ENCODE results near the gene KIAA0825. TPM values are rescaled to one million over a fixed set of nuclear protein-coding genes. Genes with fewer than 3 reads are reported as not detected.

The KIAA0825 gene
- total and polyA plus RNA-seq, 2 of the 8 experiments (the other 6 are each of a cell fraction or from before 2014, with no cell fraction given): 0.60 to 1.0 TPM

GRCh38 chr5:94196953-94197352 is 421.5 kb downstream of the KIAA0825 start:
- H2BK20ac ChIP-seq (ENCODE audit: low read length): no peak overlapping the region
- H2AFZ ChIP-seq (ENCODE audit: low read length): no peak overlapping the region
- H2BK120ac ChIP-seq (replicated peaks; ENCODE audit: low read depth, low read length): no peak overlapping the region
- H3K18ac ChIP-seq (ENCODE audit: extremely low read depth, low read length): no peak overlapping the region
- no peak overlapping the region for H2AK5ac ChIP-seq (ENCODE audit: low read depth, low read length)
- no peak overlapping the region for H3K9ac ChIP-seq (replicated peaks in 1 of 4; ENCODE audit: extremely low read depth in 1 of 4, low read depth in 3 of 4, low read length in 3 of 4)
- peaks cover 10% of the 10 kb centered on the region for H3K79me1 ChIP-seq (ENCODE audit: low read depth, low read length)
- H3K4me1 ChIP-seq (replicated peaks in 1 of 4; ENCODE audit: control insufficient read depth in 3 of 4, insufficient read depth in 4 of 4, low read length in 3 of 4): peaks cover 2 to 11% (median 7%) of the 10 kb centered on the region in 4 experiments; a peak in 5 of 7 replicates
- no peak overlapping the region for H3K27ac ChIP-seq (ENCODE audit: low read depth, low read length)
- H3K56ac ChIP-seq (replicated peaks; ENCODE audit: insufficient read length, low read depth, low read length): no peak overlapping the region
- H3K14ac ChIP-seq (ENCODE audit: insufficient read length): no peak overlapping the region
- H3K4me3 ChIP-seq (ENCODE audit: extremely low read depth in 1 of 4, insufficient read depth in 2 of 4, low read depth in 3 of 4, low read length in 4 of 4): no peak overlapping the region
- no peak for FAIRE-seq
- peaks cover 4 to 7% of the 10 kb centered on the region in 2 experiments for H4K20me1 ChIP-seq (replicated peaks in 1 of 2; ENCODE audit: control insufficient read depth in 1 of 2, insufficient read depth in 2 of 2, low read length in 2 of 2)
- no peaks in the 10 kb centered on the region for H3K27me3 ChIP-seq (replicated peaks in 1 of 4; ENCODE audit: control insufficient read depth in 3 of 4, extremely low read depth in 1 of 4, insufficient read depth in 3 of 4, low read length in 3 of 4)
- H3K23me2 ChIP-seq (ENCODE audit: low read depth, low read length): no peaks in the 10 kb centered on the region
- TF ChIP-seq SRF (IDR thresholded peaks at IDR 0.05; ENCODE audit: low read depth, low read length) (no peak), POLR2A (IDR thresholded peaks at IDR 0.05; ENCODE audit: control extremely low read depth in 1 of 2, low read depth in 2 of 2, low read length in 2 of 2) (no peak), NRF1 (IDR thresholded peaks at IDR 0.05; ENCODE audit: low read depth, low read length) (no peak), BCL11A (IDR thresholded peaks at IDR 0.05; ENCODE audit: low read depth in 2 of 2, low read length in 2 of 2) (no peak), RXRA (IDR thresholded peaks at IDR 0.05; ENCODE audit: insufficient read depth, low read depth, low read length) (no peak), EGR1 (IDR thresholded peaks at IDR 0.05; ENCODE audit: borderline replicate concordance, low read depth, low read length) (no peak), HDAC2 (IDR thresholded peaks at IDR 0.05; ENCODE audit: borderline replicate concordance in 1 of 2, low read depth in 2 of 2, low read length in 2 of 2) (no peak), TCF12 (IDR thresholded peaks at IDR 0.05; ENCODE audit: low read depth, low read length) (no peak), SP4 (IDR thresholded peaks at IDR 0.05; ENCODE audit: low read length) (no peak), TBP (IDR thresholded peaks at IDR 0.05; ENCODE audit: low read depth, low read length) (no peak)
- H3K4ac ChIP-seq (replicated peaks; ENCODE audit: insufficient read length, low read depth, low read length): no peak overlapping the region
- H4K5ac ChIP-seq (ENCODE audit: insufficient read length, low read depth, low read length): no peak overlapping the region
- H3K36me3 ChIP-seq (ENCODE audit: control insufficient read depth in 2 of 4, insufficient read depth in 4 of 4, low read length in 3 of 4): no peaks in the 10 kb centered on the region; a peak in 1 of 8 replicates
- no peak overlapping the region for H3K4me2 ChIP-seq (ENCODE audit: insufficient read depth in 1 of 2, low read depth in 2 of 2, low read length in 2 of 2)
- DNase-seq (ENCODE audit: low read depth in 1 of 2, low spot score in 2 of 2): no peak
- no peak overlapping the region for H4K8ac ChIP-seq (ENCODE audit: extremely low read depth, insufficient read depth, low read length)
- WGBS, 2 experiments (ENCODE audit: extremely low coverage in 1 of 2, insufficient coverage in 1 of 2, insufficient read length in 1 of 2, insufficient replicate concordance in 2 of 2, low coverage in 1 of 2, low lambda C conversion rate in 2 of 2, missing lambda C conversion rate in 1 of 2): 86% methylated on average over 1 of the region's 1 CpG; no CpG with 5 or more reads in 1 of the 2 experiments
- peaks cover 0 to 2% of the 10 kb centered on the region in 2 experiments; a peak in 1 of 4 replicates for H3K79me2 ChIP-seq (ENCODE audit: control insufficient read depth in 1 of 2, insufficient read depth in 2 of 2, low read length in 2 of 2)
- no peaks in the 10 kb centered on the region for H3K9me3 ChIP-seq (ENCODE audit: insufficient read depth in 2 of 2, low read depth in 1 of 2, low read length in 1 of 2)
- no peak overlapping the region for H3K23ac ChIP-seq (ENCODE audit: insufficient read length)
- no peak overlapping the region for H2BK5ac ChIP-seq (ENCODE audit: low read depth, low read length)
- no peak overlapping the region for H2BK12ac ChIP-seq (ENCODE audit: low read depth, low read length)
- no peak overlapping the region for H2BK15ac ChIP-seq (ENCODE audit: low read length)
- ChIA-PET CTCF (ENCODE audit: partially characterized antibody) (interaction anchor here (1.3 kb wide), 1 partner anchor 53 kb away, joined by 5 read pairs; no protein-coding TSS in a partner anchor), POLR2A (ENCODE audit: partially characterized antibody) (no interaction called here)
- H4K91ac ChIP-seq (replicated peaks; ENCODE audit: insufficient read length, low read length): no peak overlapping the region
